ENCODE data around the gene WFDC10B.
"Not testable (repeated sequence)": the region's sequence is repeated elsewhere in the genome, so short reads cannot be mapped to it uniquely, and the experiment has no call there.

WFDC10B gene

GRCh38 chr20:45732199-45732598, 27.4 kb upstream of the WFDC10B start:
- no peak overlapping the region for H3K4me3 ChIP-seq (ENCODE audit: low read depth, low read length)

GRCh38 chr20:45727044-45727443, 22.2 kb upstream of the WFDC10B start:
- H3K4me3 ChIP-seq (ENCODE audit: low read depth, low read length): no peak overlapping the region
- TF ChIP-seq CTCF (IDR thresholded peaks at IDR 0.05; ENCODE audit: low read depth, low read length): no peak

More at GRCh38 chr20:45732199-45732598, 27.4 kb upstream of the WFDC10B start:
- TF ChIP-seq CTCF (IDR thresholded peaks at IDR 0.05; ENCODE audit: low read depth, low read length): no peak

GRCh38 chr20:45725134-45725533, 20.3 kb upstream of the WFDC10B start:
- no peak overlapping the region for H3K4me3 ChIP-seq (ENCODE audit: low read depth, low read length)
- TF ChIP-seq CTCF (IDR thresholded peaks at IDR 0.05; ENCODE audit: low read depth, low read length): no peak

GRCh38 chr20:45722047-45722446, 17.2 kb upstream of the WFDC10B start, which contains the start of gene SPINT4:
Gene SPINT4, plus strand, starts transcription at chr20:45722347. Its CDS starts 21 bp downstream, at chr20:45722368.
- no peak for TF ChIP-seq CTCF (IDR thresholded peaks at IDR 0.05; ENCODE audit: low read depth, low read length)

GRCh38 chr20:45716141-45716688, 11.4 kb upstream of the WFDC10B start:
- H3K4me3 ChIP-seq (ENCODE audit: low read depth, low read length): not testable (repeated sequence)

More at GRCh38 chr20:45722047-45722446, 17.2 kb upstream of the WFDC10B start, which contains the start of gene SPINT4:
- H3K4me3 ChIP-seq (ENCODE audit: low read depth, low read length): no peak within 1 kb of the TSS

- TF ChIP-seq CTCF (IDR thresholded peaks at IDR 0.05; ENCODE audit: low read depth, low read length): no peak
These were observed 2.9 kb downstream of the WFDC10B start, which contains the start of gene WFDC13 for GRCh38 chr20:45701873-45702272. Gene WFDC13, plus strand, starts transcription at chr20:45702038. Its CDS starts 86 bp downstream, at chr20:45702124.

GRCh38 chr20:45701104-45701503, 3.7 kb downstream of the WFDC10B start:
- TF ChIP-seq CTCF (IDR thresholded peaks at IDR 0.05; ENCODE audit: low read depth, low read length): no peak
- no peak overlapping the region for H3K4me3 ChIP-seq (ENCODE audit: low read depth, low read length)

More at GRCh38 chr20:45701873-45702272, 2.9 kb downstream of the WFDC10B start, which contains the start of gene WFDC13:
- no peak within 1 kb of the TSS for H3K4me3 ChIP-seq (ENCODE audit: low read depth, low read length)

GRCh38 chr20:45695496-45695895, 9.3 kb downstream of the WFDC10B start:
- TF ChIP-seq CTCF (IDR thresholded peaks at IDR 0.05; ENCODE audit: low read depth, low read length): no peak

GRCh38 chr20:45693346-45693745, 11.5 kb downstream of the WFDC10B start:
- H3K4me3 ChIP-seq (ENCODE audit: low read depth, low read length): not testable (repeated sequence)

More at GRCh38 chr20:45695496-45695895, 9.3 kb downstream of the WFDC10B start:
- H3K4me3 ChIP-seq (ENCODE audit: low read depth, low read length): no peak overlapping the region

Measured in WI38 (cell line).